PC-3 (cell line): ENCODE results near the gene USP12. TPM values are rescaled to one million over a fixed set of nuclear protein-coding genes. Genes with fewer than 3 reads are reported as not detected.

Source experiments
- ATAC-seq: fragments of 200-7000 bp; cut with Tn5 transposase; 2 replicates; pipeline ENCODE4 v1.9.1; 2020; ENCODE audit warnings: mild to moderate bottlenecking, moderate library complexity
- BruUV-seq: library from RNA; stranded (reverse); fragments of 400-500 nt; replicated peaks from 2 replicates; lab custom pipeline; 2021; lab: Mats Ljungman, UMichigan
- CTCF ChIA-PET: fragments of 300-600 bp; sonication (Branson Sonifier 250); formaldehyde crosslinking; loops from one replicate; lab custom pipeline; 2022; ENCODE audit warnings: antibody characterized with exemption; lab: Charles Lee
- POLR2A ChIA-PET: fragments of 300-600 bp; sonication (Branson Sonifier 250); formaldehyde crosslinking; loops from one replicate; lab custom pipeline; 2022; ENCODE audit warnings: antibody characterized with exemption; ENCODE audit not compliant: unreplicated experiment; lab: Charles Lee
- DNase-seq: peaks from one replicate; pipeline ENCODE4 v3.0.0-alpha.2; 2015
- H2AFZ ChIP-seq: fragments of 300-600 bp; sonication (generic); 2 replicates; pipeline ENCODE4 v1.6.0; 2016; ENCODE audit warnings: antibody characterized with exemption, low read length
- H3F3A ChIP-seq: fragments of 300-600 bp; sonication (generic); one replicate; pipeline ENCODE4 v1.6.0; 2017; ENCODE audit warnings: antibody characterized with exemption, low read length, control low read depth, mild to moderate bottlenecking; ENCODE audit not compliant: unreplicated experiment
- H3K27ac ChIP-seq: fragments of 300-600 bp; sonication (generic); 2 replicates; pipeline ENCODE4 v1.5.1; 2016; ENCODE audit warnings: mild to moderate bottlenecking, low read length
- H3K27me3 ChIP-seq: fragments of 300-600 bp; sonication (generic); 2 replicates; pipeline ENCODE4 v1.6.1; 2016; ENCODE audit warnings: low read length, mixed read lengths
- H3K36me3 ChIP-seq: fragments of 300-600 bp; sonication (generic); 2 replicates; pipeline ENCODE4 v1.6.1; 2016; ENCODE audit warnings: low read depth, mixed run types, low read length, mixed read lengths
- H3K4me1 ChIP-seq: fragments of 300-600 bp; sonication (generic); 2 replicates; pipeline ENCODE4 v1.5.1; 2016; ENCODE audit warnings: low read length; ENCODE audit not compliant: insufficient read depth
- H3K4me2 ChIP-seq: fragments of 300-600 bp; sonication (generic); 2 replicates; pipeline ENCODE4 v1.6.0; 2016; ENCODE audit warnings: low read length
- H3K4me3 ChIP-seq: fragments of 300-600 bp; sonication (generic); 2 replicates; pipeline ENCODE4 v1.5.1; 2016; ENCODE audit warnings: mild to moderate bottlenecking, low read length, mixed read lengths
- H3K79me2 ChIP-seq: fragments of 300-600 bp; sonication (generic); 2 replicates; pipeline ENCODE4 v1.6.1; 2017; ENCODE audit warnings: low read length, mixed read lengths
- H3K9ac ChIP-seq: fragments of 300-600 bp; sonication (generic); 2 replicates; pipeline ENCODE4 v1.6.0; 2016; ENCODE audit warnings: mild to moderate bottlenecking, low read length
- H3K9me2 ChIP-seq: fragments of 300-600 bp; sonication (generic); replicated peaks from 2 replicates; pipeline ENCODE4 v1.6.1; 2016; ENCODE audit warnings: mixed run types, low read length, mixed read lengths
- H3K9me3 ChIP-seq: fragments of 300-600 bp; sonication (generic); 2 replicates; pipeline ENCODE4 v1.6.1; 2016; ENCODE audit warnings: low read length, mixed read lengths
- H4K20me1 ChIP-seq: fragments of 300-600 bp; sonication (generic); 2 replicates; pipeline ENCODE4 v1.6.1; 2016; ENCODE audit warnings: low read length, mixed read lengths
- CTCF ChIP-seq: fragments of 300-600 bp; sonication (generic); conservative IDR thresholded peaks from 2 replicates; pipeline ENCODE4 v1.5.1; 2017; ENCODE audit warnings: antibody characterized with exemption, low read depth, mild to moderate bottlenecking, low read length
- EZH2 ChIP-seq: fragments of 300-600 bp; sonication (generic); IDR thresholded peaks from one replicate; pipeline ENCODE4 v1.6.1; 2017; ENCODE audit warnings: antibody characterized with exemption, mild to moderate bottlenecking, low read length; ENCODE audit not compliant: unreplicated experiment
- EZH2phosphoT487 ChIP-seq: fragments of 300-600 bp; sonication (generic); IDR thresholded peaks from 2 replicates; pipeline ENCODE4 v1.6.1; 2018; ENCODE audit warnings: mild to moderate bottlenecking, antibody characterized with exemption, low read length, borderline replicate concordance
- intact Hi-C: fragments of 100-400 bp; cut with micrococcal nuclease; formaldehyde crosslinking; loops from 2 replicates; pipeline ENCODE4 v1.9.0; 2023
- total RNA-seq: library from RNA; depleted of rRNA; stranded (reverse); fragments of >200 nt; gene quantifications from 2 replicates; pipeline ENCODE4 v1.2.3, GENCODE V29; 2014

The USP12 gene
- total RNA-seq, 1 experiment from 2014 or later = 24.2 TPM

DNA sequence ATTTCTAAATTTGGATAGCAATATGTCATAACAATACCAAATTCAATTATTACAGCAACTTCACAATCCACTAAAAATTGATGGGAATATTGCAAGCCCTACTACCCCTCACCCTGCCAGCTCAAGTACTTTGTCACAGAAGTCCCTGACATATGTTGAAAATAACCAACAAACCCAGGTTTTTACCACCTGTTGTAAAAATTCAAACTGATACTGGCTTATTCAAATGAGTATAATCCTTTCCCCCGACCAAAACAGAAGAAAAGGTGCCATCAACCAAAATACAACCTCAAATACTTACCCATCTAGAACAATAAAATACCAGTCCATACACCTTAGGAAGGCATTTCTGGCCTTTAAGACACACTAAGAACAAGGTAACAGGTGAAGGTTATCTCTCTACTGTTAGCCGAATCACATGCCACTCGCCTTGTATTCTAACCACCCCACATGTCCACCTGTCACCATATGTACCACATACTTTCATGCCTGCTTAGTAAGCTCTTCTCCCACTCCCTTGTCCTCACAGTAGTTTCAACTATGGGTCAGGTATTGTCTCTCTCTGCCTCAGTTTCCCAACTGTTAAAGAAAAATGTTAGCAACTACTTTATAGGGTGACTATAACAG is 53.1 kb downstream of the USP12 start:
- Histone ChIP-seq H4K20me1 (peaks cover 22% of the 10 kb centered on the region; the same call in 1 of the 2 replicates), H3K9me3 (no peaks in the 10 kb centered on the region), H2AFZ (no peak overlapping the region), H3K4me2 (no peak overlapping the region), H3K4me3 (no peak overlapping the region), H3K9me2 (no peaks in the 10 kb centered on the region), H3F3A (no peaks in the 10 kb centered on the region), H3K79me2 (peaks cover 71% of the 10 kb centered on the region), H3K36me3 (peaks cover 15% of the 10 kb centered on the region), H3K4me1 (peaks cover 4% of the 10 kb centered on the region; the same call in 1 of the 2 replicates), H3K27me3 (no peaks in the 10 kb centered on the region), H3K9ac (no peak overlapping the region), H3K27ac (no peak overlapping the region)
- ATAC-seq = no peak
- intact Hi-C loops = no loop called here
- ChIA-PET POLR2A (interaction anchor here (0.8 kb wide), 1 partner anchor 62 kb away, joined by 3 read pairs; no protein-coding TSS in a partner anchor), CTCF (interaction anchor here (0.6 kb wide), 1 partner anchor 8 kb away, joined by 6 read pairs; no protein-coding TSS in a partner anchor)
- no TSS peak for BruUV-seq
- no peak for DNase-seq
- TF ChIP-seq EZH2 (no peak), CTCF (no peak), EZH2phosphoT487 (no peak)

DNA sequence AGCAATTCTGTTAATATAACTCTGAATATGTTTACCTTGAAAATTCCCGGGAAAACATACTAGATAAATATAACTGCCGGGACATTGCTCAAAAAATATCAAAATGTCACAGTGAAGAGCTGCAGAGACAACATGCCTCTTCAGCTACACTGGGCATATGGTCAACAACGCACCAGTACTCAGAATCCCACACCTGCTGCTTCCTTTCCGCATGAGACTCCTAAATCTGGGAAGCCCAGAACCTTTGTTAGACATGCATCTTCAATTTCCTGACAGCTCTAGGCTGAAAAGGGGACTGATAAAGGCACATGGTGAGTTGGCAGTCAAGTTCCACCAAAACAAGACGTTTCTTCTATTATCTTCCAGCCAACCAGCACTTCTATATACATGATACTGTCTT is 53.7 kb downstream of the USP12 start:
- Histone ChIP-seq H3K79me2 (peaks cover 70% of the 10 kb centered on the region), H4K20me1 (peaks cover 22% of the 10 kb centered on the region; the same call in 1 of the 2 replicates), H3K9me2 (no peaks in the 10 kb centered on the region), H2AFZ (no peak overlapping the region), H3K4me2 (no peak overlapping the region), H3K36me3 (0 out of 2 replicates have a peak, but pooled peaks cover 12% of the 10 kb centered on the region), H3K9me3 (no peaks in the 10 kb centered on the region), H3K4me3 (no peak overlapping the region), H3K27ac (no peak overlapping the region), H3K27me3 (no peaks in the 10 kb centered on the region), H3K9ac (no peak overlapping the region), H3K4me1 (peaks cover 4% of the 10 kb centered on the region; the same call in 1 of the 2 replicates), H3F3A (no peaks in the 10 kb centered on the region)
- ChIA-PET CTCF (no interaction called here), POLR2A (interaction anchor here (0.8 kb wide), 1 partner anchor 61 kb away, joined by 3 read pairs; no protein-coding TSS in a partner anchor)
- DNase-seq = no peak
- no peak for ATAC-seq
- no TSS peak for BruUV-seq
- intact Hi-C loops = no loop called here
- no peak for TF ChIP-seq CTCF

DNA sequence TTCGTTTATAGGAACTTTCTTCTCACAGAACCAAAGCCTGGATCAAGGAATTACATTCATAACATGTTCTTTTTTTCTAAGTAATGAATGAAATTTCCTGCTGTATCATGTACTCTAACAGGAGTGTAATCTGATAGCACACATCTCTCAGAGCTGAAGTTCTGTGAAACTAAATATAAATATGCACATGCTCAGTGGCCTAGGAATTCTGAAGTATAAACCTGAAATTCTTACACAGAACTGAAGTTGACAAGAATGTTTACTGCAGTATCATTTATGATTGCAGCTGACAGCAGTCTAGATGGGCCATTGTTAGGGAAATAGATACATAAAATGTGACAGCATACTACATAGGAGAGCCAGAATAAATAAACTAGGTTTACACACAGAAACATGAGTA is 54.5 kb downstream of the USP12 start:
- DNase-seq (no peak), ATAC-seq (no peak)
- no peak overlapping the region for H3K4me2 ChIP-seq
- H3F3A ChIP-seq = no peaks in the 10 kb centered on the region
- no peak overlapping the region for H3K27ac ChIP-seq
- TF ChIP-seq CTCF = no peak
- TF ChIP-seq EZH2phosphoT487 = no peak
- TF ChIP-seq EZH2 = no peak
- no peak overlapping the region for H2AFZ ChIP-seq
- H3K4me1 ChIP-seq = peaks cover 4% of the 10 kb centered on the region; the same call in 1 of the 2 replicates
- intact Hi-C loops = no loop called here
- no peak overlapping the region for H3K9ac ChIP-seq
- H3K79me2 ChIP-seq = peaks cover 72% of the 10 kb centered on the region
- BruUV-seq = no TSS peak
- H3K9me2 ChIP-seq = no peaks in the 10 kb centered on the region
- H4K20me1 ChIP-seq = peaks cover 22% of the 10 kb centered on the region; the same call in 1 of the 2 replicates
- H3K36me3 ChIP-seq = 0 out of 2 replicates have a peak, but pooled peaks cover 12% of the 10 kb centered on the region
- no peaks in the 10 kb centered on the region for H3K9me3 ChIP-seq
- CTCF ChIA-PET = no interaction called here
- no peak overlapping the region for H3K4me3 ChIP-seq
- no peaks in the 10 kb centered on the region for H3K27me3 ChIP-seq
- POLR2A ChIA-PET = no interaction called here
